ENCODE data around the gene NCEH1.
"Not testable (repeated sequence)": the region's sequence is repeated elsewhere in the genome, so short reads cannot be mapped to it uniquely, and the experiment has no call there.

Gene NCEH1, protein sequence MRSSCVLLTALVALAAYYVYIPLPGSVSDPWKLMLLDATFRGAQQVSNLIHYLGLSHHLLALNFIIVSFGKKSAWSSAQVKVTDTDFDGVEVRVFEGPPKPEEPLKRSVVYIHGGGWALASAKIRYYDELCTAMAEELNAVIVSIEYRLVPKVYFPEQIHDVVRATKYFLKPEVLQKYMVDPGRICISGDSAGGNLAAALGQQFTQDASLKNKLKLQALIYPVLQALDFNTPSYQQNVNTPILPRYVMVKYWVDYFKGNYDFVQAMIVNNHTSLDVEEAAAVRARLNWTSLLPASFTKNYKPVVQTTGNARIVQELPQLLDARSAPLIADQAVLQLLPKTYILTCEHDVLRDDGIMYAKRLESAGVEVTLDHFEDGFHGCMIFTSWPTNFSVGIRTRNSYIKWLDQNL

DNA sequence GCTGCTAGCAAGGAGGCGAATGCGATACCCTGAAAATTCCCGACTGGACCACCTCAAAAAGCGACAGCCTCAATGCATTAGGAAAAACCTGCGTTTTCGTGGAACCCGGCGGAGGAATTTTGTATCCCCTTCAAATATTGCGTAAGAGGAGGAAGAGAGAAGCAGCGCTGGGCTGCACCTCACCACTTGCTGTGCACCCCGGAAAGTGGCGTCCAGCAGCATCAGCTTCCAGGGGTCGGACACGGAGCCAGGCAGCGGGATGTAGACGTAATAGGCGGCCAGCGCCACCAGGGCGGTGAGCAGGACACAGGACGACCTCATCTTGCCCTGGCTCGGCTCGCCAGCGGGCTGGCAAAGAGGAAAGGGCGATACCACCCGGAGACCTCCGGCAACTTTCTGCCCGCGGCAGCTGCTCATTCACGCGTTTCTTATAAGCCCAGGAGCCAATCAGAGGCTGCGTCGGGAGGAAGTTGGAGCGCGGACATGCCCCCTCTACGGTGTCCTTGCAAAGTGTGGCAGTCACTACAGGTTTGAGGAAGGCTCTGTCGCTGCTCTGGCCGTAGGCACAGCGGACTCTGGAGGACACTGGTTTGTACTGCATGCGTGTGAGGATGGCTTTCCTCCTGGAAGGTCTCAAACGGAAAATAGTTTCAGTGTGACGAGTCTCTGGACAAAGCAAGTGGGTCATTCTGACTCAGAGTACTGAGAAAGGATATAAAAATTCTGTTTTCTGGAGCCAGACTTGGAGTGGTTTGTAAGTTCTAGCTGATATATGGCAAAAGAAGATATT is at the start of gene NCEH1:
TSS of gene NCEH1 (minus strand) at position 404 of the 790 bp plus-strand sequence. CDS start at position 321, 83 bp downstream.
- ATAC-seq: peak; percentile 98 to 99

DNA sequence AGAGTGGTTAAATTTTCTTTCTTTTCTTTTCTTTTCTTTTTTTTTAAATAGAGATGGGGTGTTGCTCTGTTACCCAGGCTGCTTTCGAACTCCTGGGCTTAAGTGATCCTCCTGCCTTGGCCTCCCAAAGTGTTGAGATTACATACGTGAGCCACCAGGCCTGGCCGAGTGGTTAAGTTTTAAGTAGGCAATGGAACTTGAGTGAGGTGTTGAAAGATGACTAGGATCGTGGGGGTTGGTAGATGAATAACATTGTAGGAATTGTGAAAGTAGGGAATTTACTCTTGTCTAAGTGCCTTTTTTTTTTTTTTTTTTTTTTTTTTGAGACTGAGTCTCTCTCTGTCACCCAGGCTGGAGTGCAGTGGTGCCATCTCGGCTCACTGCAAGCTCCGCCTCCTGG is 49.5 kb upstream of the NCEH1 start:
- ATAC-seq: not testable (repeated sequence)

DNA sequence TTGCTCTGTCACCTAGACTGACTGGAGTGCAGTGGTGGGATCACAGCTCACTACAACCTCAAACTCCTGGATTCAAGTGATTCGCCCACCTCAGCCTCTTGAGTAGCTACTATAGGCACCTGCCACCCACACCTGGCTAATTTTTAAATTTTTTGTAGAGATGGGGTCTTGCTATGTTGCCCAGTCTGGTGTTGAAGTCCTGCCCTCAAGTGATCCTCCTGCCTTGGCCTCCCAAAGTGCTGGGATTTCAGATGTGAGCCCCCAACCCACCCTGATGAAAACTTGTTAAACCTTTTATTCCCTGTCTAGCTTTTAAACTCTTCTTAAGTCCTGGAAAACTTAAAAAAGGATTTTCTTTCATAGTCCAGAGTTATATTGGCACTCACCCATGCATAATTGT is 42.3 kb upstream of the NCEH1 start:
- no peak for ATAC-seq

DNA sequence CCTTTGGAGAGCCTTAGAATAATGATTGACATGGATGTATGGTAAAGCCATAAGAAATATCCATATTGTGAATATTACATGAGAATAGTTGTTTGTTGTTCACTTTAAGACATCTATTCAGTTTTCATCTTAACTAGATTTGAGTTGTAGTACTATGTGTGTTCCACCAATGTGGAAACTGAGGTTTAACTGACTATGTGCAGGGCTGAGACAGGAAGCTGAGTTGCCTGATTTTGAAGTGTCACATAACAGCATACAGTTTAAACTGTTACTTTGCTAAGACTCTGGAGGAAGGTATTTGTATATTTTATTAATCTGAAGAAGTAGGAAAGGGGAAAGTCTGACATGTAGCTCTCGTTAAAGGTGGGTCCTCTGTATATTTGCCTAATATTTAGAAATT is 41.8 kb upstream of the NCEH1 start:
- no peak for ATAC-seq

DNA sequence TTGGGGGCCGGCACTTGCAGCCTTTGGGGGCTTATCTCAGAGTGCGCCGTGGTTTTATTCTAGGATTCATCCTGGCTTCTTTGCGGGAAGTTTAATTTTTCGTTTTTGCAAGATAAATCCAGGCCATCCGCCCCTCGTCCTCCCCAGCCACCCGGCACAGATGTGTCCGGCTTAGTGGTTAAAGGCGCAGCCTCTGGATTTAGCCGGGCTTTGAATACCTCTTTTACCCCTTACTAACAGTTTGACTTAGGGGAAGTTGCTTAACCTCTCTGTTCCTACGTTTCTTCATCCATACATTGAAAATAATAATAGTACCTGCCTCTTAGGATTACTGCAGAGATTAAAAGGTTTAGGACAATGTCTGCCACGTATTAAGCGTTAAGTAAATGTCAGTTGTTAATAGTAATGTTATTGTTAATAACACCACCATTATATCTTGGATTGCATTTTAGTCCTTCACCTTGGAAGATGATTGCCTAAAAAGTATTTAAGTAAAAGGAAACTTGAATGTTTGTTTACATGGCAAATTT is 40.4 kb upstream of the NCEH1 start:
- ATAC-seq: no peak

DNA sequence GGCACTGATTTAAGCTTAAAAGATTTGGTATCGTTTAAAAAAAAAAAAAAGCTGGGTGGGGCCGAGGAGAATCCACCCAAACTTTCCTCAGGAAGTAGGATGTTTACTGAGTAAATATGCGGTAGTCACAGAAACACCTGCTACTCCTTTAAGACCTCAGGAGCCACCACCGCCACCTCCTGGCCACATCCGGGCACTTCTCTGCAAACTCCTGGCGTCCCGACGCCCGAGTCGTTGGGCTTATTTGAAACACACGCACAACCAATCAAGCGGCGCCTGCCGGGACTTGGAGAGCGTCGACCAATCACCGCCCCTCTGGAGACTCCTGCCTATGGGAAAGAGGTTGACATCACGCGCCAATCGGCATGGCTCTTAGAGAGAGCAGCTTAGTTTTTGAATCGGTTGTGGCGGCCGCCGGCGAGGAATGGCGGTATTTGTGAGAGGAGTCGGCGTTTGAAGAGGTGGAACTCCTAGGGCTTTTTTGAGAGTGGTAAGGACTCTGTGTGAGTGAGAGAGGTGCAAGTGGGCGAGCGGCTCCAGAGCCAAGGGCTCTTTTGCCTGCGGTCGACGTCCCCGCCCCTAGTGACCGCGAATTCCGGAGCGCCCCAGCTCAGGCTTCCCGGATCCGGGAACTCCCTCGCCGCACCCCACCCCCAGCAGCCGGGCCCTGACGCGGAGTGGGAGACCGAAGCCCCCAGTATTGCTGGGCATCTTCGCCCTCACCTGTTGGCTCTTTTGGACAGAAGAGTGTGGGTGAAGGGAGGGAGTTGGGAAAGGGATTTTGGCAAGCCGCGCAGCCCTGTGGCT is 39.7 kb upstream of the NCEH1 start, which contains the start of gene ECT2:
TSS of gene ECT2 (plus strand) at position 359 of the 807 bp plus-strand sequence. CDS start 3,805 bp downstream, outside the sequence.
- ATAC-seq: peak; percentile 99 to 100

DNA sequence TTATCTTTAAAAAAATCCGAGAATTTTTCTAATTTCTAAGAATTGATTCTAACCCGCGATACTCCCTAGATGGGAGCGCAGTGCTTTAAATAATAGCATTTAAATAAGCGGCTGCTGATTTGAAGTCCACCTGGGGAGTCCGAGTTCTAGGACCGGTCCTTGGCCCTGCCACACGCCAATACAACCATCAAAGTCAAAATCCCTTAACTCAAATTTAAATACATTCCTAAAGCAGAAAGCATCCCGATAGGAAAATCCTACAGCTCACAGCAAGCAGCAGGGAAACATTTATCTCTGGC is 39.2 kb upstream of the NCEH1 start:
- no peak for ATAC-seq

DNA sequence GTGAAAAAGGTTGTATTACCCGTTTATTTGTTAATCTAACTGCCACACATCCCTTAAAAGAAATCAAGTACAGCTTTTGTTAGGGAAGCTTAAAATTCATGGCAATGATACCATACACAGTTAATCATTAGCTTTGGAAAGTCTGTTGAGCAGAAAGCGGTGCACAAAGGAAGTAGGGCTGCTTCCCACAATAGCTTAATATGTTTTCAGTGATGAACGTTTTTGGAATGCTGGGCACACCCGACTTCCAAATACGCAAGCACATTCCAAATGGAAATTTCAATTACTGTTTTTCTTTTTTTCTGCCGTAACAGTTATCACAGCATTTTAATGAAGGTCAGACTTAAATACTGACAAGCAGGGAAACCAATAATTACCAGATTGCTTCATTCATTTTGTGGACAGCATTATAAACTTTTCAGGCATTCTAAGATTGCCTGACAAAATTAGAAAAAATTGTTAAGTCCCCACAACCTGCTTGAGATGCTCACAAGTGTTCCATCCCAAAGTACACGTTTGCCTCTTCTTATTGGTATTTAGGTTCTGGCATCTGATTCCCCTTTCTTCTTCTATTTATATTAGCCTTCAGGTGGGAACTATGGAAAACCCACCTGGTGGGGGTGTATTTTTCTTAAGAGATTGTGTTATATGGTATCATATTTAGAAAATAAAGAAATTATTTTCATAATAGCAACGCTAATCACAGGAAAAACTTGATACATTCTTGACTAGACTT is 38.5 kb upstream of the NCEH1 start:
- ATAC-seq: no peak

DNA sequence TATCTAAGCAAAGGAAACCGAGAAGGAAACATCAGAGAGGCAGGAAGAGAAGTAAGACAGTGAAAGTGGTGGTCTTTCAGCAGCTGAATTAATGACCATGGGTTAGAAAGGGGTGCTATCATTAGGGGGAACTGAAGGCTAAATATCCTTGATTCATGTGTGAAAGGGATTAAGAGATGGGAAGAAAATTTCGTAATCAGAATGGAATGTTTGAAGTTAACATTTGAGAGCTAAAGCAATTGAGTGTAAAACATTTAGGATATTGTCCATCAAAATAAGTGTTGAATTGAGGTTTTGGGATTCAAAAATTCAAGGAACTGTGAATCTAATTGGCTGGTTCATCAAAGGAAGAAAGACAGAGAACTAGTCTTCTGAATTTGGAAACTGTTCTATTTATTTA is 35.6 kb upstream of the NCEH1 start:
- ATAC-seq: no peak

DNA sequence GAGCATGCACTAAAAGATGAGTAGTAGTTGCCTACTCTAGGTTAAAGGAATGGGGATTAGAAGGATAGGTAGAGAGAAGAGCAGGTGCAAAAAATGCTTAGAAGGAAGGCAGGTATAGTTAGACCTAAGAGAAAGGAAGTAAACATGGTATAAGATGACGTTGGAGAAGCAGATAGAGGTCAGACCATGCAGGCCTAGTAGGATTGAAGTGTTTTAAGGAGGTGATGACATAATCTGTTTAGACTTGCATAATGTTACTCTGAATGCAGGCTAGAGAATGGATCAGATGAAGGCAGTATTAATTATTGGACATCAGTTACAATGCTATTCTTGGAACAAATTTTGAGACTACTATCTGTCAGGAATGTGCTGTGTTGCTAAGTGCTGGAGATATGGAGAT is 28.6 kb upstream of the NCEH1 start:
- no peak for ATAC-seq

DNA sequence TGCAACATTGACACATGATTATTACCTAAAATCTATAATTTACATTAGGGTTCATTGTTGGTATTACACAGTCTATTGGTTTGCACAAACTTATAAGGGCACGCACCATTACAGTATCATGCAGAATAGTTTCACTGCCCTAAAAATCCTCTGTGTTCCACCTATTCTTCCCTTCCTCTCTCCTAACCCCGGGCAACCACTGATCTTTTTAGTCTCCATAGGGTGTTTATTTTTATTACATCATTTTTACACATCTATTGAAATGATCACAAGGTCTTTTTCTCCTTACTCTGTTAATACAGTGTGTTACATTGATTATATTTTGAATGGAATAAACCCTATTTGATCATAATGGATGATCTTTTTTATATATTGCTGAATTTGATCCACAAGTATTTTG is 24.1 kb upstream of the NCEH1 start:
- no peak for ATAC-seq

DNA sequence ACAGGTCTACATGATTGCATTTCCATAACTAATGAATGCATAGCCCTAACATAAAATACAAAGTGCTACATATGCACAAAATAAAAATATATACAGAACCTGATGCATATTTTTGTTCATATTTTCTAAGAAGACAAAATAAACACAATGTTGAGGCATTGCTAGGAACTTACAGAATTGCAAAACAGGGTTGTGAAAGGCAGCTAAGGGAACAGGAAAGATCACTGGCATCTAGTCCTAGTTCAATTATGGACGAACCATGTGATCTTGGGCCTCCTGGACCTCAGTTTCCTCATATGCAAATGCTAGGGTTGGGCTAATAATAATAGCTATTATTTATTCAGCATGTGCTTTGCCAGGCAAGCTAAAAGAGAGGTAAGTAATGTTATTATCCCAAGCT is 15.5 kb upstream of the NCEH1 start:
- no peak for ATAC-seq

DNA sequence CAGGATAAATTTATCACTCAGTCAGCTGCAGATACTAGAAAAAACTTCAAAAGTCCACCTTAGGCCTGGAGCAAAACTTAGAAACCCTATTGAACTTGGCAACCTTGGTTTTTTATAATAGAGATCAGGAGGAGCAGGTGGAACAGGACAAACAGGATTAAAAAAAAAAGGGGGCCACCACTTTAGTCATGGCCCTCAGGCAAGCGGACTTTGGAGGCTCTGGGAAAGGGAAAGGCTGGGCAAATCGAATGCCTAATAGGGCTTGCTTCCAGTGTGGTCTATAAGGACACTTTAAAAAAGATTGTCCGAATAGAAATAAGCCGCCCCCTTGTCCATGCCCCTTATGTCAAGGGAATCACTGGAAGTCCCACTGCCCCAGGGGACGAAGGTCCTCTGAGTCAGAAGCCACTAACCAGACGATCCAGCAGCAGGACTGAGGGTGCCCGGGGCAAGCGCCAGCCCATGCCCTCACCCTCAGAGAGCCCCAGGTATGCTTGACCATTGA is 11.7 kb upstream of the NCEH1 start:
- not testable (repeated sequence) for ATAC-seq

DNA sequence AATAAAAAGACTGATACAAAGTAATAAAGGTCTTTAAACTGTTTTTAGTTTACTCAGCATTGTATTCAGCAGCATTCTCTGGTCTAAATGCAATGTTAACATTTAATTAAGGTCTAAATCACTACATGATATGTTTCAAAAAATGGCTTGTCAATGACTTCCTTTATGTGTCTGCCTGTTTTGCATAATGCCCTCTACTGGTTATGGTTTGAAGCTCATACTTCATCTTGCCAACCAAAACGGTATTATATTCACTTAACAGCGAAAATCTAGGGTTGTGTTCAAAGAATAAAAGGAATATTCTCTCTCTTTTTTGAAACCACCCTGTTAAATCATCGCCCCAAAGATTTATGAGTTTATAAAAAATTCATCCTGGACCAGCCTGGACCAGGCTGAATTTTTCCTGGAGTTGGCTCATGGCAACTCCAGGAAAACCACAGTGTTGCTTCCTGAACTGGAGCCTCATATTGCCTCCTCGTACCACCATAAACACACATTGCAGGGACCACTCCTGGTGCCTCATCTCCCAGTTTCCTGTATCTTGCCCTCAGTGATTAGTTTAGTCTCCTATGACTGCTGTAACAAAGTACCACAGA is 6.7 kb upstream of the NCEH1 start:
- ATAC-seq: no peak

DNA sequence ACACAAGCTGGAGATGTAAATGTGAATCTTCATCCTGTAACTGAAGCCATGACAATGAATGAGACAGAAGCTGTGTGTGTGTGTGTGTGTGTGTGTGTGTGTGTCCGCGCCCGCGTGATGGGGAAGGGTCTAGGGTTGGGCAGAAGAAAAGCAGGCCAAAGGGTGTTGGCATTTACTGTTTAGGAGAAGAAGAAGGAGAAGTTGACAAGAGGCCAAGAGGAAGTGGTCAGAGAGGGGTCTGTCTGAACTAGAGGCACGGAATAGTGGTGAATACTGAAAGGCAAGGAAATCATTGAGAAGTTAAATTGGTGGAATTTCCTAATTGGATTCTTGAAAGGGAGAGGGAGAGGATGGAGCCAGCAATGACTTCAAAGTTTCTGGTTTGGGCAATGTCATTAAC is 5.6 kb upstream of the NCEH1 start:
- ATAC-seq: no peak

DNA sequence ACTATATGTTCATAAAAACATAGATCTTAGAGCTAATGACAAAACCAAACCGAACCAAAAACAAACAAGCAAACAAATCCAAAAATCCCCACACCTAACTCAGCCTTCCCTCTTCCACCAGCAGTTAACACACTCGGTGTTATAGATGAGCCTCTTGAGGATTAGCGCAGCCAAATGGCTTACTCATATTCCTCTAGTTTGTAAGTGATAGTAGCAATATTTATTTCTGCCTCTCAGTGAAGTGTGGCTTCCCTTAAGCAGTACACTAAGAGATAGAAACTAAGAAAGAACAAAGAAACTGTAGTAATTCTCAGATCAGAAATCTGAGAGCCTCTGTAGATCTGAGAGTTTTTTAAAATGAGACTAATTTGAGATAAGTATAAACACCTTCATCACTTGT is 2.4 kb upstream of the NCEH1 start:
- ATAC-seq: no peak

DNA sequence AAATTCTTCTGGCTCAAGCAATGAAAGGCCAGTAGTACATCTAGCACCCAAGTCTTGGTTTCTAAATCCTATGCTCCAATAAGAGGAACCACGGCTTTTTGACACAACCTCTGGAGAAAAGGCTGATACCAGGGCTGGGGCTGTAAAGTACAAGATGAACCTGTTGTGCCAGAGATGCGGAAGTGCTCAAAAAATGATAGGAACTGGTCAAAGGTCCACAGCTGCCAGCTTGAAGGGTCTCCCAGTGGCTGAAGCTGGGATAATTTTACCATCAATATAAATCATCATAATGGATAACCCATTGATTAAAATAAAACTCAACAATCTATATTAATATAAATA is 558 bp upstream of the NCEH1 start:
- ATAC-seq: no peak

DNA sequence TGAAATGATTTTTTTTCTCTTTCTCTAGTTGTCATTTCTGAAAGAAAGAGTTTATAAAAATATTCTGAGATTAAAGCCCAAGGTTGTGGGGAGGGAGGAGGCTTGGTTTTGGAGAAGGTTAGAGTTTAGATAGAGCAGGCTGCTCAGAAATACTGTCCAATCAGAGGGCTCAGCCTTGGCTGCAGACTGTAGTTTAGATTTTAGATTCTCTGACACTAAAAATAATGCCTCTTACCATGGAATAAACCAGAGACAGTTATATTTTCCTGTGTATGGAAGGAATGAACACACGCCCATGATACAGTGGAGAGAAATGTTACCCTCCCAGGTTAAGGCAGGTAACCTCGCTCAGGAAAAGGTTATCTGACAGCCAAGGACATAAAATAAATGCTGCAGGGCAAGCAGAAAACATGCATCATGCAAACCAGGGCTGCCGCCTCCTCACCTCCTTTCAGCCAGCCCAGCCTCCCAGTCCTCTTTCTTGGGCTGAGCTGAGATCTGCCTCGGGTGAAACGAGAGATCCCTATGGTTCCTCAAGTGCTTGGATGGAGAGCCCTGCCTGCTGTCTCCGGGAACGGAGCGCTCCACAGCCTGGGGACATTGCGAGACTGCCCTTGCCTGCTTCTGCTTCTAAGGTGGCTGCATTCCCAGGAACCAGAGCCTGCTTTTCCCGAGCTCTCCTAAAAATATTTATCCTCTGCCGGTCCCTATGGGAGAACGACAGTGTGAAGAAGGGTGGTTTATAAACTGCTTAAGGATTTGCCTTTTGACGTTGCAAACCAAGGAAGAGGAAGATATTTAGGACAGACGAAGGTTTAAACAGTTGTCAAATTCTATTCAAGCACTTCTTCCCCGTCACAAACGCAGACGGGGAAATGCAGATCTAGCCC is 848 bp downstream of the NCEH1 start:
- ATAC-seq: no peak

DNA sequence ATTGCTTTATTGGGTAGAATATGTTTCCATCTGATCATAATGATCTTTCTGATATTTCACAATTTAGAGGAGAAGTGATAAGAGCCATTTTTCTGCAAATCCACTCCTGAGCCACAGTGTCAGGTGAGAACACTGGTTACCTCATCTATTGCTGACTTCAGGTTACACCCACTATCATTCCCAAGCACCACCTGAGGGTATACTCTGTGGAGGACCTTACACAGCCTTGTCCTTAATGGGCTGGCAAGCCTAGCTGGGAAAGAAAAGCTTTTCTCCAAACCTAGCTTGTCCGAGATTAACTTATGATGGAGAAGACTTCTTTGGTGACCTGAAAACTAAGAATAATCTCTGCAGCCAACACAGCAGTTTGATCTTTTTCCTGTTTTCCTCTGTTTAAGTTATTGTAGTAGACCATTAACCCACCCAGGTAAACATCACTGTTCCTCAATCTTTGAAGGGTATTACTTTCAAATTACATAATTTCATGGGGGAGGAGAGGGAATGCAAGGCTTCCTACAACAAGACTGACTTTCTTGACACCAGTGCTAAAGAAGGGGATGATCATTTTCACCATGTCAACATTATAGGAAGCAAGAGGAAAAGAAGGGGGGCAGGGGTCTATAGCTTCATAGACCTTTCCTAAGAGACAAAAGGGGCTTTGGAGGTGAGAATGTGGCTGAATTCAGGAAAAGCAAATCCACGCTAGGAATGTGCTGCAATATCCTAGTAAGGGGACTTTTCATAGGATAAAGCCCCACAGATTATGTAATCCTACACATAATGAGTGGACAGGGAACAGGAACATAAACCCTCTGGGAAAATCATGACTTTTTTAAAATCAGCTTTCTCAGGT is 1.7 kb downstream of the NCEH1 start:
- no peak for ATAC-seq

DNA sequence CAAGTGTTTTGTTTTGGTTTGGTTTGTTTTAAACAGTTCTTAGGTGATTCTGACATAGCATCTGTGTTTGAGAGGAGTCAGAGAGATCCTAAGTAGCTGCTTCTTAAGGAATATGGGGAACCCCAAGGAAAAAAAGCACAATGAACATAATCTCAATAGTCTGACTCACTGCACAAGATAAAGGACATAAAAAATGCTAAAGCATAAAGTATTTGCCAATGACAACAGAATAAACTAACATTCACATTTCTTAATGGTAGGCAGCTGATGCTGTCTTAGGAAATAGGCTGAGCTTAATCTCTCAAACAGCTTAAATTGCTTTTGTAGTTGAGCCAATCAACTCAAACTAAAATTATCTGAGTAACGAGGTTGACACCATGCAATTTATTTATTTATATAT is 2.9 kb downstream of the NCEH1 start:
- ATAC-seq: no peak
